Upper lobe of left lung (tissue), 6 donors: ENCODE measurements around the gene CMTM4. TPM values are rescaled to one million over a fixed set of nuclear protein-coding genes. Genes with fewer than 3 reads are reported as not detected.
"Not testable (repeated sequence)": the region's sequence is repeated elsewhere in the genome, so short reads cannot be mapped to it uniquely, and the experiment has no call there.

Source experiments
- ATAC-seq, 2 donors: fragments of 200-7000 bp; cut with Tn5 transposase; one replicate each; pipeline ENCODE4 v1.9.1; 2022; ENCODE audit warnings: mild to moderate bottlenecking in 2 of 2, moderate library complexity in 2 of 2; ENCODE audit not compliant: low FRiP score in 2 of 2
- DNase-seq, 2 donors: peaks; one replicate each; pipeline ENCODE4 v3.0.0-alpha.2; 2019 to 2020
- H3K27ac ChIP-seq, 4 donors: fragments of 200-600 bp; sonication (generic); one replicate each; pipeline ENCODE4 v1.5.1; 2016 to 2019
- H3K27me3 ChIP-seq, 4 donors: fragments of 200-600 bp; sonication (generic); one replicate each; pipeline ENCODE4 v1.5.1; 2017 to 2019
- H3K36me3 ChIP-seq, 4 donors: fragments of 200-600 bp; sonication (generic); one replicate each; pipeline ENCODE4 v1.5.1; 2016 to 2019
- H3K4me1 ChIP-seq, 4 donors: fragments of 200-600 bp; sonication (generic); one replicate each; pipeline ENCODE4 v1.5.1; 2018 to 2019
- H3K4me3 ChIP-seq, 4 donors: fragments of 200-600 bp; sonication (generic); one replicate each; pipeline ENCODE4 v1.5.1; 2017 to 2019; ENCODE audit warnings: mild to moderate bottlenecking in 2 of 4, moderate library complexity in 1 of 4
- H3K9me3 ChIP-seq, 4 donors: fragments of 200-600 bp; sonication (generic); one replicate each; pipeline ENCODE4 v1.5.1; 2018 to 2019
- CTCF ChIP-seq, 6 experiments: fragments of 450-650 bp in 4 of 6; fragments of 200-600 bp in 2 of 6; sonication (generic) in 2 of 6; IDR thresholded peaks; one replicate each; pipeline ENCODE4 v1.5.1; 2016 to 2019; ENCODE audit warnings: antibody characterized with exemption in 6 of 6
- EP300 ChIP-seq, 4 donors: sonication (generic); formaldehyde crosslinking; IDR thresholded peaks; one replicate each; pipeline ENCODE4 v1.5.1; 2017; ENCODE audit warnings: antibody characterized with exemption in 4 of 4, control low read depth in 2 of 4
- POLR2A ChIP-seq, 4 donors: fragments of 450-650 bp; IDR thresholded peaks; one replicate each; pipeline ENCODE4 v1.5.1; 2016 to 2017; ENCODE audit warnings: antibody characterized with exemption in 4 of 4, mild to moderate bottlenecking in 2 of 4
- POLR2AphosphoS5 ChIP-seq, 2 donors: sonication (generic); formaldehyde crosslinking; IDR thresholded peaks; one replicate each; pipeline ENCODE4 v1.5.1; 2017; ENCODE audit warnings: antibody characterized with exemption in 2 of 2
- WGBS, 2 donors: methylation state at CpG; one replicate each; pipeline ENCODE4 v1.1.5; 2017 to 2018; 5-methylcytosine and 5-hydroxymethylcytosine counted together
- total RNA-seq, 6 donors: library from RNA; depleted of rRNA in 4 of 6; stranded (reverse); fragments of >200 nt in 4 of 6; gene quantifications; one replicate each; pipeline versions ENCODE4 v1.1.0 to v1.2.1, GENCODE V29; 2016 to 2021
- donor health status: DM: no; HTN: no; CAD: no; lungs with moderate emphysema.
- donor health status: DM: no; HTN: yes; CAD: no; lungs with severe emphysema.

CMTM4 gene
- total RNA-seq, 6 donors from 2014 or later, result 35.6 to 82.1 (median 55.1) TPM

- no peak for TF ChIP-seq POLR2A (IDR thresholded peaks at IDR 0.05)
- TF ChIP-seq POLR2AphosphoS5 (IDR thresholded peaks at IDR 0.05), result no peak
- no peak for TF ChIP-seq EP300 (IDR thresholded peaks at IDR 0.05)
- TF ChIP-seq CTCF (IDR thresholded peaks at IDR 0.05), result no peak
- Histone ChIP-seq H3K27me3 (no peaks in the 10 kb centered on the region), H3K4me3 (no peak overlapping the region), H3K9me3 (no peaks in the 10 kb centered on the region), H3K36me3 (peaks cover 10 to 49% (median 38%) of the 10 kb centered on the region in 4 donors), H3K4me1 (peaks cover 0 to 6% (median 0%) of the 10 kb centered on the region in 4 donors), H3K27ac (no peak overlapping the region)
- DNase-seq, result no peak
- ATAC-seq, result no peak
- WGBS, 2 donors, result 88 to 91% methylated on average over 4 of the region's 4 CpGs
Measured at GRCh38 chr16:66616169-66616568, 80.4 kb downstream of the CMTM4 start.

DNA sequence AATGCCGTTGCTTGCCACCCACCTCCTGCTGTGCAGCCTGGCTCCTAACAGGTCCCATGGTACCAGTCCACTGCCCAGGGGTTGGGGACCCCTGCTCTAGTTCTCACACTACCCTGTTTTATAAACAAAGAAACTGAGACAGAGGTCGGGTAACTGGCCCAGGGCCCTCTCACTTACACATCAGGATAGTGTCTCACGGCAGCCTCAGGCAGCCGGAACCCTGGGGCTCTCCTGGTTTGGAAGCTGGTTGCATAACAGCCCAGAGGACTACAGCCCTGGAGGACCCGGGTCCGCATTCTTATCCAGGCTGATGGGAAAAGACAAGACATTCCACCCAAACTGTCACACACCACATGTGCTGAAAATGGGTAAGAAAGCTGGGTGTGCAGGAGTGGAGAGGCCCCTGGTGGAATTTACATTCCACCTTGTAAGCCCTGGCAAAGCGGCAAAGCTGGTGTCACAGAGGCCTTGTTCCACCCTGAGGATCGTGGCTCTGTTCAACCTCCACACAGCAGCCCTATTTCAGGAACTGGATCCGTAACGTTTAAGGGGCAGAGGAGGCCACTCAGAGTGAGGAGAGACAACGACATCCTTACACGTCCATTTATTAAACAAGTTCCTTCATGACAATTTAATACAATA, 82.3 kb downstream of the CMTM4 start:
- Histone ChIP-seq H3K36me3 (peaks cover 10 to 62% (median 49%) of the 10 kb centered on the region in 4 donors), H3K4me1 (peaks cover 0 to 6% (median under 1%) of the 10 kb centered on the region in 4 donors), H3K9me3 (no peaks in the 10 kb centered on the region), H3K4me3 (no peak overlapping the region), H3K27me3 (no peaks in the 10 kb centered on the region), H3K27ac (no peak overlapping the region)
- whole genome bisulfite sequencing, 2 donors, result 85 to 90% methylated on average over 7 to 12 of the region's 12 CpGs
- TF ChIP-seq EP300 (IDR thresholded peaks at IDR 0.05) (no peak), POLR2AphosphoS5 (IDR thresholded peaks at IDR 0.05) (no peak), POLR2A (IDR thresholded peaks at IDR 0.05) (no peak), CTCF (IDR thresholded peaks at IDR 0.05) (no peak)
- ATAC-seq (no peak), DNase-seq (no peak)

DNA sequence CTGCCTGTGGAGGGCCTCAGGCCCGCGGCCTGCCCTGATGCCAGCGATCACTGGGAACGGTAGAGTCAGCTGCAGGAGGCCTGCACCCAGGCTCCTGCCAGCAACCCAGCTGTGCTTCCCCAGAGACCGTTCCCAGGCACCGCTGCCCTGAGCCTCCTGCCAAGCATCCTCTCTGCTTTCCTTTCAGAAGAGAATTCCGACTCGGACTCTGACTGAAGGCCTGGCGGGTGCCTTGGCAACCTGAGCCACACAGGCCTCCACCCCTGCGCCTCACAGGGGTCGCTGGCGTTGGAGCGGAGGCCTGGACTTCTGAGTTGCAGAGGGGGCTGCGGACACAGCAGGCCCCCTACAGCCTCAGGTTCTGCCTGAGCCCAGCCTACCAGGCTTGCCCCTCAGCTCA, 84.1 kb downstream of the CMTM4 start:
- TF ChIP-seq POLR2AphosphoS5 (IDR thresholded peaks at IDR 0.05) (no peak), POLR2A (IDR thresholded peaks at IDR 0.05) (no peak), CTCF (IDR thresholded peaks at IDR 0.05) (no peak), EP300 (IDR thresholded peaks at IDR 0.05) (no peak)
- no peaks in the 10 kb centered on the region for H3K27me3 ChIP-seq
- H3K4me1 ChIP-seq, result peaks cover 5 to 18% (median 14%) of the 10 kb centered on the region in 4 donors
- DNase-seq, result no peak
- no peak overlapping the region for H3K27ac ChIP-seq
- 89 to 98% methylated on average over 11 to 13 of the region's 14 CpGs for WGBS, 2 donors
- ATAC-seq, result no peak
- H3K4me3 ChIP-seq, result no peak overlapping the region
- no peaks in the 10 kb centered on the region for H3K9me3 ChIP-seq
- peaks cover 10 to 75% (median 49%) of the 10 kb centered on the region in 4 donors for H3K36me3 ChIP-seq

- peaks cover 10 to 75% (median 49%) of the 10 kb centered on the region in 4 donors for H3K36me3 ChIP-seq
Measured at GRCh38 chr16:66611911-66612310, 84.6 kb downstream of the CMTM4 start.

GRCh38 chr16:66610111-66610820, 86.3 kb downstream of the CMTM4 start:
- Histone ChIP-seq H3K4me3 (no peak overlapping the region), H3K27ac (no peak overlapping the region), H3K27me3 (no peaks in the 10 kb centered on the region), H3K36me3 (peaks cover 10 to 72% (median 49%) of the 10 kb centered on the region in 4 donors), H3K4me1 (peaks cover 19 to 31% (median 29%) of the 10 kb centered on the region in 4 donors), H3K9me3 (no peaks in the 10 kb centered on the region)
- DNase-seq (no peak), ATAC-seq (no peak)
- TF ChIP-seq CTCF (IDR thresholded peaks at IDR 0.05), result no peak
- TF ChIP-seq POLR2A (IDR thresholded peaks at IDR 0.05), result no peak
- TF ChIP-seq EP300 (IDR thresholded peaks at IDR 0.05), result no peak
- TF ChIP-seq POLR2AphosphoS5 (IDR thresholded peaks at IDR 0.05), result no peak
- WGBS, 2 donors, result 89 to 90% methylated on average over 10 to 14 of the region's 14 CpGs

More at GRCh38 chr16:66611911-66612310, 84.6 kb downstream of the CMTM4 start:
- H3K9me3 ChIP-seq, H3K27me3 ChIP-seq, DNase-seq, H3K4me3 ChIP-seq, H3K27ac ChIP-seq, ATAC-seq: not testable (repeated sequence)
- WGBS, 2 donors, result 89 to 94% methylated on average over 7 to 8 of the region's 8 CpGs
- H3K4me1 ChIP-seq, result peaks cover 5 to 18% (median 15%) of the 10 kb centered on the region in 4 donors
